ENCODE measurements around the gene CSTF2.

The CSTF2 gene

GRCh38 chrX:100868273-100868672 is 48.1 kb downstream of the CSTF2 start:
- Histone ChIP-seq H3K4me3 (no peak overlapping the region), H3K27ac (no peak overlapping the region)

GRCh38 chrX:100870527-100870926 is 50.3 kb downstream of the CSTF2 start:
- Histone ChIP-seq H3K27ac (no peak overlapping the region), H3K4me3 (no peak overlapping the region)

- Histone ChIP-seq H3K4me3 (no peak overlapping the region), H3K27ac (no peak overlapping the region)
Observed at GRCh38 chrX:100871594-100872560, 51.7 kb downstream of the CSTF2 start.

- Histone ChIP-seq H3K4me3 (no peak within 1 kb of the TSS), H3K27ac (no peak within 1 kb of the TSS)
Observed at GRCh38 chrX:100874325-100874724, 54.1 kb downstream of the CSTF2 start, which contains the start of gene NOX1. TSS of gene NOX1 (minus strand) at chrX:100874359. CDS start at chrX:100874139, 220 bp downstream.

GRCh38 chrX:100880368-100880767 is 60.2 kb downstream of the CSTF2 start:
- Histone ChIP-seq H3K4me3 (no peak overlapping the region), H3K27ac (no peak overlapping the region)

GRCh38 chrX:100883654-100884053 is 63.5 kb downstream of the CSTF2 start:
- Histone ChIP-seq H3K27ac (no peak overlapping the region), H3K4me3 (no peak overlapping the region)
